GM18519 (cell line): ENCODE results near the gene HYAL3.
A peak's percentile ranks its signal among the peaks of the same experiment; 100 is the strongest.
"Not testable (repeated sequence)": the region's sequence is repeated elsewhere in the genome, so short reads cannot be mapped to it uniquely, and the experiment has no call there.

Experiments
- ATAC-seq: cut with Tn5 transposase; IDR thresholded peaks from one replicate; pipeline ENCODE4 v1.9.1; 2021; ENCODE audit warnings: mild to moderate bottlenecking, moderate library complexity; ENCODE audit not compliant: unreplicated experiment, low FRiP score

Gene HYAL3

GRCh38 chr3:50293079-50293801 lies 6.0 kb downstream of the HYAL3 start:
- no peak for ATAC-seq

- peak; percentile 83 for ATAC-seq
These were observed 6.8 kb downstream of the HYAL3 start, which contains the start of gene IFRD2 for GRCh38 chr3:50292159-50293078. IFRD2 (minus strand) TSS chr3:50292429; CDS start chr3:50292274, 155 bp downstream.

- no peak for ATAC-seq
These were observed 9.0 kb downstream of the HYAL3 start for GRCh38 chr3:50290161-50290641.

DNA sequence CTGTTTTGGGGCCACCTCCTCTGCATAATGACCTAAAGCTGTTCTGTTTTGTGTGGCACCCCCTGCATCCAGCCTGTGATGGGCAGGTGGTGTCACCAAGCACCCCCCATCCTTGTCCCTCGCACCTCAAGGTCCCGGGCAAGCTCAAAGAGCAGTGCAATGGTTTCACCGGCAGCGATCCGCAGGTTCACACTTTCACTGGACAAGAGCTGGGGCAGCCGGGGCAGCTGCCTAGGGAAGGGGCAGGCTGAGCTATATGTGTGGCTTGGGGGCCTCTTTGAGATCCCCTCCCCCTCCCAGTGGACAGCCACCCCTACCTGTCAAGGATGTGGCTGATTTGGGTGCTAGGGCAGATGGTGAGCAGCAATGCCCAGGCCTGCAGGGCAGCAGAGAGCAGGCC lies 10.1 kb downstream of the HYAL3 start:
- ATAC-seq = no peak

DNA sequence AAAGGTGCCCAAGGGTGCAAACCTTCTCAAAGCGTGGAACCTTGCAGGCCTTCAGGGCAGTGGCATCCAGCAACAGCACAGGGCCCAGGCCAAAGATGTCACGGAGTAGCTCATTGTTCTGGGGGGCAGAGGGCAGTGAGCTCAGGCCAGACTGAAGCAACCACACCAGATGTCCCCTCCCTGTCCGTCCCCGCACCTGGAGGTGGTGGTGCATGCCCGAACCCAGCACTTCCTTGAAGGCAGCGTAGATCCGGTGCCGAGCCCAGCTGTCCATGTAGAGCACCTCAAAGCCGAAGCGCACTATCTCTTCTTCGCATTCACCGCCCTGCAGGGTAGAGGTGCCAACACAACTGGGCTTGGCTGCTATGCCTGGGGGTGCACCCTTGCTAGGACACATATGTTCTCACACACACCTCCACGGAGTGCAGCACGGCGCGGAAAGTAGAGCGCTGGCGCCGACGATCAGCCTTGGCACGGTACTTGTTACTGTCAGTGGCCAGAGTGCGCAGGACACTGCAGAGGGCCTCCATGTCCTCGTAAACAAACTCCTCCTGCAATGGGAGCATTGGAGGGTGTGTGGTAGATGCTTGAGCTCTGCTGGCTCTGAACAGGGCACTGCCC lies 10.7 kb downstream of the HYAL3 start:
- no peak for ATAC-seq

DNA sequence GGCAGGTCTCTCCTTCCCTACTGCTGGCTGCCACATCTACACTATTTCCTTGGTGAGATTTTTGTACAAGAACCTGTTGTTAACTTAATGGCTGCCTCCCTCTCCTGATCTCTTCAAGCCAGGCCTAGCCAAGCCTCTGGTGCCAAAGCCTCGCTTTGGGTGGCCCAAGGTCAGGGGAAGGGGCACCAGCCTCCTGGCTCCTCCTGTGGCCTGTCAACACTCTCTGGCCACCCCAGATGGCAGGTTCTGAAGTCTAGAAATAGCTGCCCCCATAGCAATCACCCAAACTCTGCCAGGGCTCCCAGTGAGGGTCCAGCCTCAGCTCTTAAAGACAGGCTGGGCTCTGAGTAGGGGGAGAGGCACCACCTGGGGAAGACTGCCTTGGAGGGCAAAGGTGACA lies 11.9 kb downstream of the HYAL3 start:
- no peak for ATAC-seq

DNA sequence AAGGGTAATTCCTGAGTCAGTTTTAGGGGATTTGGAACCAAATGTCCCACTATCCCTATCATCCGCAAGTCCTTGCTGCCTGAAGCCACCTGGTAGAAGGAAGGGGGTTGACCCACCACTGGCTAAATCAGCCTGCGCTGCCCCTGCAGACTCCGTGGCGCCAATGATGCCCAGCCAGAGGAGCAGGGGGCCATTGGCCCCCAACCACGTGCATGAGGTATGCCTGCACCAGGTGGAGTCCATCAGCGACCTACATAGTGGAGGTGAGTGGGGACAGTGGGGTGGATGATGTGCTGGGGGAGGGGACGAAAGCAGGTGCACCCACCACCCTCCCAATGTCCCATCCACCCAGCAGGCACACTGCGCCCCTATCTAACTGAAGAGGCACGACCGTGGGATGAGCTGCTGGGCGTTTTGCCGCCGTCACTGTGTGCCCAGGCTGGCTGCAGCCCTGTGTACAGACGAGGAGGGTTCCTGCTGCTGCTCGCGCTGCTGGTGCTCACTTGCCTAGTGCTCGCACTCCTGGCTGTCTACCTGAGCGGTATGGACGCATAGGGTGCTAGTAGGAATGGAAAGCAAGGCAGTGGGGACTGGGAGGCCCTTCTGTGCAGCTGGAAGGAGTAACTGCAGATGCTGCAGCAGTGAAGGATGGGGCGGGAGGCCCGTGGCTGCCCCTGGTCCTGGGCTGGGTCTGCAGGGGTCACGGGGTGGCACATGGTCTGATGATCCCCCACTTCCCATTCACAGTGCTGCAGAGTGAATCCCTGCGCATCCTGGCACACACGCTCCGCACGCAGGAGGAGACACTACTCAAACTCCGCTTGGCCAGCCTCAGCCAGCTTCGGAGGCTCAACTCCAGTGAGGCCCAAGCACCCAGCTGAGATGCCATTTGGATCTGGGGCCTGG lies 12.6 kb downstream of the HYAL3 start:
- ATAC-seq = no peak

DNA sequence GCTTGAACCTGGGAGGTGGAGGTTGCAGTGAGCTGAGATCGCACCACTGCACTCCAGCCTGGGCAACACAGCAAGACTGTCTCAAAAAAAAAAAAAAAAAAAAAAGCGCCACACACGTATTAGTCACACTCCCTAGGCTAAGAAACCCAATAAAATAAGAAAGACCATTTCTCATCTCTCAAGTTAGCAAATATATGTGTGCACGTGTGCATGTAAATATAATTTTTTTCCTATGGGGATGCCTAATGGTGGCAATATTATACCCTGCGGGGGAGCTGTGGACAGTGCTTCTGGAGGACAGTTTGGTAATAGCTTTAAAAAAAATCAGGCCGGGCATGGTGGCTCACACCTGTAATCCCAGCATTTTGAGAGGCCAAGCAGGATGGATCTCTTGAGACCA lies 15.1 kb downstream of the HYAL3 start:
- ATAC-seq = not testable (repeated sequence)

GRCh38 chr3:50279255-50280016 lies 19.8 kb downstream of the HYAL3 start:
- no peak for ATAC-seq

GRCh38 chr3:50278880-50279224 lies 20.4 kb downstream of the HYAL3 start, which contains the start of gene LSMEM2:
LSMEM2 (plus strand) TSS chr3:50279087; CDS start chr3:50279114, 27 bp downstream.
- no peak for ATAC-seq

DNA sequence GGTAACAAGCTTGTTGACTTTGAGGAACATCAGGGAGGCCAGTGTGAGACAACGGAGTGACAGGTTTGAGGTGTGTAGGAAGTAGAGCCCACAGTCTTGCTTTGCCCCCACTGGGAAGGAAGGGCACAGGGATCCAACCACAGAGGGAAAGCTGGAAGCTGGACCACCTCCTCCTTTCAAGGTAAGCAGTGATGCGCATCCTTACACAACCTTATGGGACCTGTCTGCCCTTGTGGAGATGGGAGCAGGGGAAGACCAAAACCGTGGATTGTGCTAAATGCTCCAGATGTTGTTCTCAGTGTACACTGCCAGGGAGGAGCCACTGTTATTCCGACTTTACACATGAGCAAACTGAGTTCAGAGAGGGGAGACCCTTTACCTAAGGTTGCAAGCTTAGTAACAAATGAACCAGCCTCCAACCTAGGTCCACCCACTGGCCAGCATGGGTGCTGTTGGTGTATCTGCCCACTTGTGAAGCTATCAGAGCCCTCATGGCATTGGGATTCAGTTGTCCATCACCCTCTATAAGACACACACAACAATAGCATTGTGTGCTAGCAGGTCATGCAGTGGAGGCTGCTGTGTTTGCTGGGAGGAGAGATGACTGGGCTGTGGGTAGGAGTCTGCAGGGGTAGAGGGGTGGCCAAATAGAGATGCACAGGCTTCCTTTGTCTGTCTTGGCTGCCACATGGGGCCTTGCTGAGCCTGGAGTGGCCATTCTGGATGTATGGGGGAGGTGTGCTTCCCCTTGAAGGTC lies 20.9 kb downstream of the HYAL3 start:
- ATAC-seq = no peak

DNA sequence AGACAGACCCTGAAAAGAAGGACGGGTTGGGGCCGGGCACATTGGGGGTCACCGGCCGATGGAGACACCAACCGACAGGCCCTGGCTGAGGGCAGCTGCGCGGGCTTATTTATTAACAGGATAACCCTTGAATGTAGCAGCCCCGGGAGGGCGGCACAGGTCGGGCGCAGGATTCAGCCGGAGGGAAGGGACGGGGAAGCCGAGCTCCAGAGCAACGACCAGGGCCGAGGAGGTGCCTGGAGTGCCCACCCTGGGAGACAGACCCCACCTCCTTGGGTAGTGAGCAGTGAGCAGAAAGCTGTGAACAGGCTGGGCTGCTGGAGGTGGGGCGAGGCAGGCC lies 22.5 kb downstream of the HYAL3 start:
- ATAC-seq = no peak

DNA sequence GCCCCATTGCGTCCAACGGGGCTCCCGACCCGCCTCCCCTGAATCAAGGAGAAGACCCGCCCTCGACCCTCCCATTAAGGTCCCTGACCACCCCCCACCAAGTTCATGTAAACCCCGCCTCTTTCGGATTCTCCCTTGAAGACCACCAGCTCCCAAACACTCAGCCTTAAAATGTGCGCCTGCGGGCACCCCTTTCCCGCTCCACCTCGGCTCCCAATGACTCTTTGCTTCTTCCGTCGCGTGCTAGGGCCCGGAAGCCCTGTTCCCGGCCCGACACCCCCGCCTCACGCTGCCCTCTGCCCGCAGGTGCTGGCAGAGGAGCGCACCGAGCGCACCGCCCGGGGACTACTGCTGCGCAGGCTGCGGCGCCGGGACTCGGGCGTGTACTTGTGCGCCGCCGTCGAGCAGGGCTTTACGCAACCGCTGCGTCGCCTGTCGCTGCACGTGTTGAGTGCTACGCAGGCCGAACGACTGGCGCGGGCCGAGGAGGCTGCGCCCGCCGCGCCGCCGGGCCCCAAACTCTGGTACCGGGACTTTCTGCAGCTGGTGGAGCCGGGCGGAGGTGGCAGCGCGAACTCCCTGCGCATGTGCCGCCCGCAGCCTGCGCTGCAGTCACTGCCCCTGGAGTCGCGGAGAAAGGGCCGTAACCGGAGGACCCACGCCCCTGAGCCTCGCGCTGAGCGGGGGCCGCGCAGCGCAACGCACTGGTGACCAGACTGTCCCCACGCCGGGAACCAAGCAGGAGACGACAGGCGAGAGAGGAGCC lies 23.0 kb downstream of the HYAL3 start:
- no peak for ATAC-seq

DNA sequence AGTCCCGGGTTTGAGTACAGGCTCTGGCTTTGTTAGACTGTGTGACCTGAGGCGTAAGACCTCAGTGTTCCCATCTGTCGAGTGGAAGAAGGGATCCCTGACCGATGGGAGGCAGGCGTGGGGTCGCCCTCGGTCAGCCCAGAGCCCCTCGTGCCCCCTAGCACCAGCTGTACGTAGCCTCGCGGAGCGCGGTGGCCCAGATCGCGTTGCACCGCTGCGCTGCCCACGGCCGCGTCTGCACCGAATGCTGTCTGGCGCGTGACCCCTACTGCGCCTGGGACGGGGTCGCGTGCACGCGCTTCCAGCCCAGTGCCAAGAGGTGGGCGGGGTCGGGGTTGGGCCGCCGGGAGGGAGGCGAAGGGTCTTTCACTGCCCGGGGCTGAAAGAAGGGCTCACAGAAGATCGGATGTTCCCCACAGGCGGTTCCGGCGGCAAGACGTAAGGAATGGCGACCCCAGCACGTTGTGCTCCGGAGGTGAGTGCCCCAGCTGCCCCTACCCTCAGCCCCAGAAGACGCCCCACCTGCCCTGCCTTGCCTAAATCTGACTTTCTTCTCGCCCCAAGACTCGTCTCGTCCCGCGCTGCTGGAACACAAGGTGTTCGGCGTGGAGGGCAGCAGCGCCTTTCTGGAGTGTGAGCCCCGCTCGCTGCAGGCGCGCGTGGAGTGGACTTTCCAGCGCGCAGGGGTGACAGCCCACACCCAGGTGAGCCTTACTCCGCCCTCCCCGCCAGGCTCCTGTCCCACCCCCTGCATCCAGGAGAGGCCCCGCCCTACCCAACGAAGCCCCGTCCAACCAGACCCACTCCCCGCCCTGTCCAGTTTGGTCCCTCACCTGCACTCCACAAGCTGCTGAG lies 23.8 kb downstream of the HYAL3 start:
- ATAC-seq = no peak

- ATAC-seq = no peak
These were observed 24.7 kb downstream of the HYAL3 start for GRCh38 chr3:50274371-50275104.

DNA sequence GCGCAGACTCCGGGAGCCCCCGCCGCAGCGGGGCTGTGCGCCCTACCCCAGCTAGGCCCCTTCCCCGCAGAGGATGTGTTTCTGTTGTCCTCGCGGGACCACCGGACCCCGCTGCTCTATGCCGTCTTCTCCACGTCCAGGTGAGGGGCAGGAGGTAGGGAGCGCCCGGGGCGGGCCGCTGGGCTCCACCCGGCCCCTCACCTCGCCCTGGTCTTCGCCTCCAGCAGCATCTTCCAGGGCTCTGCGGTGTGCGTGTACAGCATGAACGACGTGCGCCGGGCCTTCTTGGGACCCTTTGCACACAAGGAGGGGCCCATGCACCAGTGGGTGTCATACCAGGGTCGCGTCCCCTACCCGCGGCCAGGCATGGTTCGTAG lies 25.5 kb downstream of the HYAL3 start:
- ATAC-seq = no peak
